GM21367 (cell line): ENCODE measurements around the gene RLF.

Experiments used
- ATAC-seq: cut with Tn5 transposase; IDR thresholded peaks from one replicate; pipeline ENCODE4 v1.9.1; 2021; ENCODE audit not compliant: unreplicated experiment

RLF gene

GRCh38 chr1:40161125-40161887 is at the start of gene RLF:
Gene RLF, plus strand, starts transcription at chr1:40161387. Its CDS starts 13 bp downstream, at chr1:40161400.
- ATAC-seq: peak; percentile 83

- ATAC-seq: no peak
Observed at GRCh38 chr1:40114400-40114799, 46.8 kb upstream of the RLF start.

- ATAC-seq: no peak
Observed at GRCh38 chr1:40120128-40120527, 41.1 kb upstream of the RLF start.

- no peak for ATAC-seq
Observed at GRCh38 chr1:40122855-40123254, 38.3 kb upstream of the RLF start.

- ATAC-seq: no peak
Observed at GRCh38 chr1:40130892-40131291, 30.3 kb upstream of the RLF start.

- ATAC-seq: no peak
Observed at GRCh38 chr1:40132383-40133311, 28.5 kb upstream of the RLF start.

- no peak for ATAC-seq
Observed at GRCh38 chr1:40133312-40133665, 27.9 kb upstream of the RLF start.

- ATAC-seq: no peak
Observed at GRCh38 chr1:40133839-40134238, 27.3 kb upstream of the RLF start.

- no peak for ATAC-seq
Observed at GRCh38 chr1:40140211-40140973, 20.8 kb upstream of the RLF start.

- ATAC-seq: no peak
Observed at GRCh38 chr1:40141878-40142535, 19.2 kb upstream of the RLF start.

GRCh38 chr1:40143891-40144575 is 17.2 kb upstream of the RLF start:
- ATAC-seq: no peak

- ATAC-seq: no peak
Observed at GRCh38 chr1:40151457-40152079, 9.6 kb upstream of the RLF start.

- ATAC-seq: no peak
Observed at GRCh38 chr1:40153073-40153770, 8.0 kb upstream of the RLF start.

- no peak for ATAC-seq
Observed at GRCh38 chr1:40155135-40155534, 6.1 kb upstream of the RLF start.

- ATAC-seq: no peak
Observed at GRCh38 chr1:40155910-40156309, 5.3 kb upstream of the RLF start.

GRCh38 chr1:40160806-40161124 is 422 bp upstream of the RLF start:
- ATAC-seq: no peak

GRCh38 chr1:40161888-40162397 is 756 bp downstream of the RLF start:
- peak; percentile 2 for ATAC-seq

GRCh38 chr1:40162753-40163441 is 1.7 kb downstream of the RLF start:
- ATAC-seq: no peak

- no peak for ATAC-seq
Observed at GRCh38 chr1:40167317-40167716, 6.1 kb downstream of the RLF start.
